ENCODE data around the gene UBP1. TPM values are rescaled to one million over a fixed set of nuclear protein-coding genes. Genes with fewer than 3 reads are reported as not detected.

The UBP1 gene
- total RNA-seq, 1 experiment from 2014 or later: 90.8 TPM

DNA sequence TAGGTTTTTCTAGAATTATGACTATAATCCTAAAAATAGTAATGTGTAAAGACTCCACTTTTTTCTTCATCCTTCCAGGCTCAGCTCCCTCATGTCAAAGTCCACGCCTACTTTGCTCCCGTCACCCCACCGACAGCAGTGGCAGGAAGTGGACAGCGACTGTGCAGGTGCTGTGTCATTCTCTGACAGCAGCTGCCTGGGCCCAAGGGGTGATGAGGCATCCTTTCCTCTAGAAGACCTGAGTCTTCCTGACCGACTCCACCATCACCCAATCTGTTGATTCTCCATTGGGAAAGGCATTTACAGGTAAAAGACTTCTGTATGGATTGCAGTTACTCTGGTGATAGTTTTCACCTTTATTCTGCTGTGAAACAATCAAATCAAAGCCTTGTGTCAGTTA is 54.8 kb downstream of the UBP1 start:
- Mint-ChIP-seq H3K36me3 (ENCODE audit: insufficient read depth, unreplicated experiment) (peaks cover 87% of the 10 kb centered on the region), H3K9me3 (ENCODE audit: unreplicated experiment) (no peaks in the 10 kb centered on the region), H3K27me3 (ENCODE audit: insufficient read depth, unreplicated experiment) (no peaks in the 10 kb centered on the region), H3K4me3 (ENCODE audit: unreplicated experiment) (no peak overlapping the region), H3K27ac (ENCODE audit: unreplicated experiment) (no peak overlapping the region), H3K4me1 (ENCODE audit: low read depth, unreplicated experiment) (no peaks in the 10 kb centered on the region)
- peaks cover 2% of the 10 kb centered on the region for H3K36me3 ChIP-seq (ENCODE audit: control insufficient read depth, insufficient read depth, low read length)
- no peaks in the 10 kb centered on the region for H3K27me3 ChIP-seq (replicated peaks; ENCODE audit: control insufficient read depth, insufficient read depth, low read length)
- no peaks in the 10 kb centered on the region for H3K4me1 ChIP-seq
- BruUV-seq (replicated peaks): no TSS peak
- ChIA-PET POLR2A (no interaction called here), CTCF (interaction anchor here (0.6 kb wide), 1 partner anchor 168 kb away, joined by 3 read pairs; no protein-coding TSS in a partner anchor)
- TF ChIP-seq, protein P1, sequence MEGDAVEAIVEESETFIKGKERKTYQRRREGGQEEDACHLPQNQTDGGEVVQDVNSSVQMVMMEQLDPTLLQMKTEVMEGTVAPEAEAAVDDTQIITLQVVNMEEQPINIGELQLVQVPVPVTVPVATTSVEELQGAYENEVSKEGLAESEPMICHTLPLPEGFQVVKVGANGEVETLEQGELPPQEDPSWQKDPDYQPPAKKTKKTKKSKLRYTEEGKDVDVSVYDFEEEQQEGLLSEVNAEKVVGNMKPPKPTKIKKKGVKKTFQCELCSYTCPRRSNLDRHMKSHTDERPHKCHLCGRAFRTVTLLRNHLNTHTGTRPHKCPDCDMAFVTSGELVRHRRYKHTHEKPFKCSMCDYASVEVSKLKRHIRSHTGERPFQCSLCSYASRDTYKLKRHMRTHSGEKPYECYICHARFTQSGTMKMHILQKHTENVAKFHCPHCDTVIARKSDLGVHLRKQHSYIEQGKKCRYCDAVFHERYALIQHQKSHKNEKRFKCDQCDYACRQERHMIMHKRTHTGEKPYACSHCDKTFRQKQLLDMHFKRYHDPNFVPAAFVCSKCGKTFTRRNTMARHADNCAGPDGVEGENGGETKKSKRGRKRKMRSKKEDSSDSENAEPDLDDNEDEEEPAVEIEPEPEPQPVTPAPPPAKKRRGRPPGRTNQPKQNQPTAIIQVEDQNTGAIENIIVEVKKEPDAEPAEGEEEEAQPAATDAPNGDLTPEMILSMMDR (IDR thresholded peaks at IDR 0.05; ENCODE audit: insufficient read depth in 1 of 2, low read depth in 1 of 2, low read length in 1 of 2, severe bottlenecking in 1 of 2, unreplicated experiment in 1 of 2): no peak
- no peaks in the 10 kb centered on the region for H3K9me3 ChIP-seq
- no peak overlapping the region for H3K4me3 ChIP-seq (ENCODE audit: low read depth, low read length)
- intact Hi-C loops (cut with micrococcal nuclease; ENCODE audit: unreplicated experiment): no loop called here
- DNase-seq: no peak

DNA sequence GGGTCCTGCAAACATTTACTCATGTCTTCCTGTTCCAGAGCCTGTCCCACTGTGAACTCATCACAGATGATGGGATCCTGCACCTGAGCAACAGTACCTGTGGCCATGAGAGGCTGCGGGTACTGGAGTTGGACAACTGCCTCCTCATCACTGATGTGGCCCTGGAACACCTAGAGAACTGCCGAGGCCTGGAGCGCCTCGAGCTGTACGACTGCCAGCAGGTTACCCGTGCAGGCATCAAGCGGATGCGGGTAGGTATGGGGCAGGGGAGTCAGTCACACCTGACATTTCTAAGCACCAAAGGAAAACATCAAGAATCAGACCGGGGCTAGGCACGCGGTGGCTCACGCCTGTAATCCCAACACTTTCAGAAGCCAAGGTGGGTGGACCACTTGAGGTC is 56.3 kb downstream of the UBP1 start:
- no peaks in the 10 kb centered on the region for H3K27me3 ChIP-seq (replicated peaks; ENCODE audit: control insufficient read depth, insufficient read depth, low read length)
- Mint-ChIP-seq H3K9me3 (ENCODE audit: unreplicated experiment) (no peaks in the 10 kb centered on the region), H3K36me3 (ENCODE audit: insufficient read depth, unreplicated experiment) (peaks cover 85% of the 10 kb centered on the region), H3K4me1 (ENCODE audit: low read depth, unreplicated experiment) (no peaks in the 10 kb centered on the region), H3K27me3 (ENCODE audit: insufficient read depth, unreplicated experiment) (no peaks in the 10 kb centered on the region), H3K4me3 (ENCODE audit: unreplicated experiment) (no peak overlapping the region), H3K27ac (ENCODE audit: unreplicated experiment) (no peak overlapping the region)
- TF ChIP-seq, protein P1 (IDR thresholded peaks at IDR 0.05; ENCODE audit: insufficient read depth in 1 of 2, low read depth in 1 of 2, low read length in 1 of 2, severe bottlenecking in 1 of 2, unreplicated experiment in 1 of 2): no peak
- H3K9me3 ChIP-seq: no peaks in the 10 kb centered on the region
- POLR2A ChIA-PET: no interaction called here
- DNase-seq: no peak
- no peaks in the 10 kb centered on the region for H3K4me1 ChIP-seq
- BruUV-seq (replicated peaks): no TSS peak
- no peak overlapping the region for H3K4me3 ChIP-seq (ENCODE audit: low read depth, low read length)
- intact Hi-C loops (cut with micrococcal nuclease; ENCODE audit: unreplicated experiment): no loop called here
- peaks cover 2% of the 10 kb centered on the region for H3K36me3 ChIP-seq (ENCODE audit: control insufficient read depth, insufficient read depth, low read length)
- CTCF ChIA-PET: no interaction called here

DNA sequence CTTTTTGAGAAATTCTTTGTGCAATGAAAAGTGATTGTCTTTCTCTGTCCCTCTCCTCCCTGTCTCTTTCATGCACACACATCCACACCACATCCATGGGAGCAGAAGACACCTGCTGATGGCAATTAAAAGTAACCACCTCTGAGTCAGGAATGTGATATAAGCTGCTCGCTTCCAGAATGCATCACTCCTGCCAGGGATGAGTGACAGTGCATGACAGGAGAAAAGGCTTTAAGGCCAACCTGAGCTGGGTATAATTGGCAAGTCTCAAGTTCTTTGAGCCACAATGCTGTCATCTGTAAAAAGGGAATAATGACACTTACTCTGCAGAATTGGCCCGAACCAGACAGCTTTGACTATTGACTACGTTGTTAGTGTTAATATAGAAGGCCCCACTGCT is 59.6 kb downstream of the UBP1 start:
- H3K4me3 ChIP-seq (ENCODE audit: low read depth, low read length): no peak overlapping the region
- CTCF ChIA-PET: no interaction called here

More for the DNA sequence above, 59.6 kb downstream of the UBP1 start:
- no peak for DNase-seq
- H3K4me3 Mint-ChIP-seq (ENCODE audit: unreplicated experiment): no peak overlapping the region
- H3K9me3 Mint-ChIP-seq (ENCODE audit: unreplicated experiment): no peaks in the 10 kb centered on the region
- TF ChIP-seq, protein P1 (IDR thresholded peaks at IDR 0.05; ENCODE audit: insufficient read depth in 1 of 2, low read depth in 1 of 2, low read length in 1 of 2, severe bottlenecking in 1 of 2, unreplicated experiment in 1 of 2): no peak
- POLR2A ChIA-PET: no interaction called here
- Histone ChIP-seq H3K4me1 (no peaks in the 10 kb centered on the region), H3K9me3 (no peaks in the 10 kb centered on the region), H3K36me3 (ENCODE audit: control insufficient read depth, insufficient read depth, low read length) (peaks cover 2% of the 10 kb centered on the region), H3K27me3 (replicated peaks; ENCODE audit: control insufficient read depth, insufficient read depth, low read length) (no peaks in the 10 kb centered on the region)
- intact Hi-C loops (cut with micrococcal nuclease; ENCODE audit: unreplicated experiment): no loop called here
- H3K4me1 Mint-ChIP-seq (ENCODE audit: low read depth, unreplicated experiment): no peaks in the 10 kb centered on the region
- H3K27me3 Mint-ChIP-seq (ENCODE audit: insufficient read depth, unreplicated experiment): no peaks in the 10 kb centered on the region
- no peak overlapping the region for H3K27ac Mint-ChIP-seq (ENCODE audit: unreplicated experiment)
- peaks cover 79% of the 10 kb centered on the region for H3K36me3 Mint-ChIP-seq (ENCODE audit: insufficient read depth, unreplicated experiment)
- no TSS peak for BruUV-seq (replicated peaks)

All from Caco-2 (cell line).